MM.1S (cell line): Measurements from ENCODE around the gene GALC.

Experiments used
- DNase-seq: peaks from one replicate; pipeline ENCODE4 v3.0.0-alpha.2; 2015
- H2AFZ ChIP-seq: fragments of 300-600 bp; sonication (generic); 2 replicates; pipeline ENCODE4 v1.6.0; 2016; ENCODE audit warnings: antibody characterized with exemption, low read length
- H3F3A ChIP-seq: fragments of 300-600 bp; sonication (generic); 2 replicates; pipeline ENCODE4 v1.6.1; 2016; ENCODE audit warnings: mild to moderate bottlenecking, antibody characterized with exemption, low read length, moderate library complexity, mixed read lengths; ENCODE audit not compliant: insufficient read depth
- H3K27ac ChIP-seq: fragments of 300-600 bp; sonication (generic); 2 replicates; pipeline ENCODE4 v1.5.1; 2016; ENCODE audit warnings: mild to moderate bottlenecking, low read length
- H3K27me3 ChIP-seq: fragments of 300-600 bp; sonication (generic); replicated peaks from 2 replicates; pipeline ENCODE4 v1.6.0; 2016; ENCODE audit warnings: low read length; ENCODE audit not compliant: insufficient read depth
- H3K36me3 ChIP-seq: fragments of 300-600 bp; sonication (generic); replicated peaks from 2 replicates; pipeline ENCODE4 v1.6.1; 2016; ENCODE audit warnings: mild to moderate bottlenecking, low read length, mixed read lengths; ENCODE audit not compliant: insufficient read depth
- H3K4me1 ChIP-seq: fragments of 300-600 bp; sonication (generic); 2 replicates; pipeline ENCODE4 v1.6.1; 2016; ENCODE audit warnings: low read length, mixed read lengths
- H3K4me2 ChIP-seq: fragments of 300-600 bp; sonication (generic); 2 replicates; pipeline ENCODE4 v1.6.0; 2016; ENCODE audit warnings: low read depth, low read length
- H3K4me3 ChIP-seq: fragments of 300-600 bp; sonication (generic); 2 replicates; pipeline ENCODE4 v1.5.1; 2016; ENCODE audit warnings: low read length, mixed read lengths
- H3K79me2 ChIP-seq: fragments of 300-600 bp; sonication (generic); 2 replicates; pipeline ENCODE4 v1.6.1; 2016; ENCODE audit warnings: mixed run types, low read length, mixed read lengths
- H3K9ac ChIP-seq: fragments of 300-600 bp; sonication (generic); 2 replicates; pipeline ENCODE4 v1.6.1; 2016; ENCODE audit warnings: low read length, mixed read lengths
- H3K9me2 ChIP-seq: fragments of 300-600 bp; sonication (generic); replicated peaks from 2 replicates; pipeline ENCODE4 v1.6.1; 2016; ENCODE audit warnings: mild to moderate bottlenecking, low read length, mixed read lengths; ENCODE audit not compliant: insufficient read depth
- H3K9me3 ChIP-seq: fragments of 300-600 bp; sonication (generic); replicated peaks from 2 replicates; pipeline ENCODE4 v1.6.1; 2016; ENCODE audit warnings: mild to moderate bottlenecking, low read length, mixed read lengths; ENCODE audit not compliant: insufficient read depth
- H4K20me1 ChIP-seq: fragments of 300-600 bp; sonication (generic); 2 replicates; pipeline ENCODE4 v1.6.1; 2016; ENCODE audit warnings: mild to moderate bottlenecking, low read length, moderate library complexity, mixed read lengths; ENCODE audit not compliant: insufficient read depth
- EZH2 ChIP-seq: fragments of 300-600 bp; sonication (generic); optimal IDR thresholded peaks from 2 replicates; pipeline ENCODE3; 2017; ENCODE audit warnings: low read depth, mild to moderate bottlenecking, antibody characterized with exemption, low read length, mixed read lengths
- EZH2phosphoT487 ChIP-seq: fragments of 300-600 bp; sonication (generic); IDR thresholded peaks from 2 replicates; pipeline ENCODE4 v1.6.1; 2018; ENCODE audit warnings: antibody characterized with exemption, low read length
- TF ChIP-seq, protein P1 (sequence below): fragments of 300-600 bp; sonication (generic); IDR thresholded peaks from 2 replicates; pipeline ENCODE4 v1.5.1; 2016; ENCODE audit warnings: antibody characterized with exemption, low read length, mixed read lengths

Gene GALC

GRCh38 chr14:87908550-87908949, 84.4 kb downstream of the GALC start:
- Histone ChIP-seq H3K9ac (no peak overlapping the region), H3K4me2 (no peak overlapping the region), H3K4me1 (no peaks in the 10 kb centered on the region), H2AFZ (no peak overlapping the region), H3K9me3 (no peaks in the 10 kb centered on the region), H3K27ac (no peak overlapping the region), H3K4me3 (no peak overlapping the region), H3K79me2 (no peaks in the 10 kb centered on the region), H3K9me2 (no peaks in the 10 kb centered on the region), H3F3A (no peaks in the 10 kb centered on the region), H3K36me3 (no peaks in the 10 kb centered on the region), H4K20me1 (no peaks in the 10 kb centered on the region), H3K27me3 (no peaks in the 10 kb centered on the region)
- TF ChIP-seq EZH2phosphoT487 (no peak), EZH2 (no peak)
- TF ChIP-seq, protein P1, sequence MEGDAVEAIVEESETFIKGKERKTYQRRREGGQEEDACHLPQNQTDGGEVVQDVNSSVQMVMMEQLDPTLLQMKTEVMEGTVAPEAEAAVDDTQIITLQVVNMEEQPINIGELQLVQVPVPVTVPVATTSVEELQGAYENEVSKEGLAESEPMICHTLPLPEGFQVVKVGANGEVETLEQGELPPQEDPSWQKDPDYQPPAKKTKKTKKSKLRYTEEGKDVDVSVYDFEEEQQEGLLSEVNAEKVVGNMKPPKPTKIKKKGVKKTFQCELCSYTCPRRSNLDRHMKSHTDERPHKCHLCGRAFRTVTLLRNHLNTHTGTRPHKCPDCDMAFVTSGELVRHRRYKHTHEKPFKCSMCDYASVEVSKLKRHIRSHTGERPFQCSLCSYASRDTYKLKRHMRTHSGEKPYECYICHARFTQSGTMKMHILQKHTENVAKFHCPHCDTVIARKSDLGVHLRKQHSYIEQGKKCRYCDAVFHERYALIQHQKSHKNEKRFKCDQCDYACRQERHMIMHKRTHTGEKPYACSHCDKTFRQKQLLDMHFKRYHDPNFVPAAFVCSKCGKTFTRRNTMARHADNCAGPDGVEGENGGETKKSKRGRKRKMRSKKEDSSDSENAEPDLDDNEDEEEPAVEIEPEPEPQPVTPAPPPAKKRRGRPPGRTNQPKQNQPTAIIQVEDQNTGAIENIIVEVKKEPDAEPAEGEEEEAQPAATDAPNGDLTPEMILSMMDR, result no peak
- DNase-seq, result no peak

DNA sequence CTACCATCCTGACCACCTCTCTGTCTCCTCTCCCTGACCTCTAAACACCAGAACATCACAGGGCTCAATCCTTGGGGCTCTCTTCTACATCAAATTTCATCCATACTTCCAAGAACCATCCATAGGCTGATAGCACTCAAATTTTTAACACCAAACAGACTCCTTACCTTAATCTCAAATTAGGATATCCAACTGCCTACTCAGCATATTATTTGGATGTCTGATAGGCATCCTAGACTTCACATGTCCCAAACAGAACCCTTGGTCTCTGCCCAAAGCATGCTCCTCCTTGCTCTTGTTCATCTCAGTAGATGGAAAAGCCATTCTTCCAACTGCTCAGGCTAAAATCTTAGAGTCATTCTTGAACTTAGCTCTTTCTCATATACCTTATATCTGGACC, 91.3 kb downstream of the GALC start:
- H3K36me3 ChIP-seq, result no peaks in the 10 kb centered on the region
- H3K9me3 ChIP-seq, result no peaks in the 10 kb centered on the region
- H2AFZ ChIP-seq, result no peak overlapping the region
- no peaks in the 10 kb centered on the region for H3K4me1 ChIP-seq
- H3K27ac ChIP-seq, result no peak overlapping the region
- H3K9me2 ChIP-seq, result no peaks in the 10 kb centered on the region
- no peak overlapping the region for H3K4me3 ChIP-seq
- no peaks in the 10 kb centered on the region for H3K27me3 ChIP-seq
- TF ChIP-seq, protein P1, result no peak
- TF ChIP-seq EZH2phosphoT487 (no peak), EZH2 (no peak)
- no peaks in the 10 kb centered on the region for H4K20me1 ChIP-seq
- no peaks in the 10 kb centered on the region for H3K79me2 ChIP-seq
- DNase-seq, result no peak
- no peak overlapping the region for H3K9ac ChIP-seq
- no peak overlapping the region for H3K4me2 ChIP-seq
- H3F3A ChIP-seq, result no peaks in the 10 kb centered on the region

DNA sequence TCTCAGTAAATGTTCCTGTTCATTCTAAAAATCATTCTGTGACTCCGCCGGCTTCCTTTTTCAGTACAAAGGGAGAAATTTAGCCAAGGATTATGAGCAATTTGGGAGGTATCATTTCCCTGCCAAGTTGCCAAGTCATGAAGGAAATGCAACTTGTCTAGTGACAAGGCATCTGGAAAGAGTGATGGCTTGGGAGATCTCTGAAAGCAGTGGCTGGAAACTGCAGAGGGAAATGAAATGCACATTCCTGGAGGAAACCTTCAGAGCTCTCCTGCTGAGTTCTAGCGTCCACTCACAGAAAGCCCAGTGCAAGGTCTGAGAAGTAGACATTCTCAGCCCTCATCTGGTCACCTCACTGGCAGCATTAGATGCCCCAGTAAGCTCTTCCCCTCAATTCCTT, 91.7 kb downstream of the GALC start:
- no peak for DNase-seq
- no peaks in the 10 kb centered on the region for H4K20me1 ChIP-seq
- H3K79me2 ChIP-seq, result no peaks in the 10 kb centered on the region
- no peaks in the 10 kb centered on the region for H3F3A ChIP-seq
- H3K27ac ChIP-seq, result no peak overlapping the region
- TF ChIP-seq EZH2phosphoT487, result no peak
- no peak overlapping the region for H3K9ac ChIP-seq
- H3K9me3 ChIP-seq, result no peaks in the 10 kb centered on the region
- no peak overlapping the region for H3K4me2 ChIP-seq
- no peaks in the 10 kb centered on the region for H3K36me3 ChIP-seq
- H3K9me2 ChIP-seq, result no peaks in the 10 kb centered on the region
- H3K4me3 ChIP-seq, result no peak overlapping the region
- no peaks in the 10 kb centered on the region for H3K27me3 ChIP-seq
- H2AFZ ChIP-seq, result no peak overlapping the region
- H3K4me1 ChIP-seq, result no peaks in the 10 kb centered on the region

GRCh38 chr14:87899228-87899627, 93.8 kb downstream of the GALC start:
- H3K4me2 ChIP-seq, result no peak overlapping the region
- TF ChIP-seq, protein P1, result no peak
- TF ChIP-seq EZH2, result no peak
- no peak for TF ChIP-seq EZH2phosphoT487
- H3F3A ChIP-seq, result no peaks in the 10 kb centered on the region
- H3K36me3 ChIP-seq, result no peaks in the 10 kb centered on the region
- H3K27ac ChIP-seq, result no peak overlapping the region
- H3K4me3 ChIP-seq, result no peak overlapping the region
- DNase-seq, result no peak
- H3K79me2 ChIP-seq, result no peaks in the 10 kb centered on the region
- no peaks in the 10 kb centered on the region for H3K9me3 ChIP-seq
- H3K27me3 ChIP-seq, result no peaks in the 10 kb centered on the region
- H2AFZ ChIP-seq, result no peak overlapping the region
- H3K9ac ChIP-seq, result no peak overlapping the region
- no peaks in the 10 kb centered on the region for H3K9me2 ChIP-seq
- no peaks in the 10 kb centered on the region for H3K4me1 ChIP-seq
- no peaks in the 10 kb centered on the region for H4K20me1 ChIP-seq
